Mesenchymal stem cell (in vitro differentiated cells and primary cell): ENCODE measurements around the gene ADRM1.

Source experiments
- DNase-seq: peaks from one replicate; pipeline ENCODE4 v3.0.0-alpha.2; 2013
- H2AFZ ChIP-seq: one replicate; pipeline ENCODE4 v1.6.1; 2013; ENCODE audit warnings: low read depth, mild to moderate bottlenecking, control low read depth, inconsistent platforms, low read length, moderate library complexity
- H2AK5ac ChIP-seq: 2 replicates; pipeline ENCODE4 v1.6.1; 2013; ENCODE audit warnings: low read length, moderate library complexity, mild to moderate bottlenecking, inconsistent platforms; ENCODE audit not compliant: severe bottlenecking
- H2BK120ac ChIP-seq: one replicate; pipeline ENCODE4 v1.6.1; 2013; ENCODE audit warnings: low read depth, mild to moderate bottlenecking, inconsistent platforms, low read length, moderate library complexity
- H2BK12ac ChIP-seq, 2 experiments: one replicate each; pipeline ENCODE4 v1.6.1; 2013; ENCODE audit warnings: inconsistent platforms in 2 of 2, low read length in 2 of 2, mild to moderate bottlenecking in 2 of 2, moderate library complexity in 2 of 2, control low read depth in 1 of 2
- H2BK15ac ChIP-seq: one replicate; pipeline ENCODE4 v1.6.1; 2013; ENCODE audit warnings: mild to moderate bottlenecking, low read depth, inconsistent platforms; ENCODE audit not compliant: poor library complexity, severe bottlenecking
- H2BK5ac ChIP-seq: 2 replicates; pipeline ENCODE4 v1.6.1; 2013; ENCODE audit warnings: low read depth, mild to moderate bottlenecking, low read length, control low read depth, inconsistent platforms; ENCODE audit not compliant: poor library complexity, severe bottlenecking
- H3K14ac ChIP-seq, 2 experiments: one replicate each; pipeline ENCODE4 v1.6.1; 2013; ENCODE audit warnings: inconsistent platforms in 2 of 2, low read length in 2 of 2, control low read depth in 1 of 2, mild to moderate bottlenecking in 1 of 2, moderate library complexity in 1 of 2
- H3K18ac ChIP-seq, 2 experiments: one replicate each; pipeline ENCODE4 v1.6.1; 2013; ENCODE audit warnings: inconsistent platforms in 2 of 2, low read length in 2 of 2, control low read depth in 1 of 2, low read depth in 1 of 2, mild to moderate bottlenecking in 1 of 2
- H3K23ac ChIP-seq, 2 experiments: one replicate each; pipeline ENCODE4 v1.6.1; 2013; ENCODE audit warnings: inconsistent platforms in 2 of 2, low read length in 2 of 2, mild to moderate bottlenecking in 2 of 2, moderate library complexity in 2 of 2, control low read depth in 1 of 2
- H3K27ac ChIP-seq: 2 replicates; pipeline ENCODE4 v1.5.1; 2013; ENCODE audit warnings: mild to moderate bottlenecking, moderate library complexity, low read length, control low read depth, inconsistent platforms; ENCODE audit not compliant: poor library complexity, severe bottlenecking
- H3K27me3 ChIP-seq, 2 experiments: 2 replicates each; pipeline versions ENCODE4 v1.6.1 to v1.7.0; 2013; ENCODE audit warnings: low read length in 2 of 2, mild to moderate bottlenecking in 2 of 2, moderate library complexity in 2 of 2, control low read depth in 1 of 2, inconsistent platforms in 1 of 2; ENCODE audit not compliant: control insufficient read depth in 1 of 2, insufficient read depth in 1 of 2
- H3K36me3 ChIP-seq, 2 experiments: 2 replicates each; pipeline versions ENCODE4 v1.6.1 to v1.7.0; 2013; ENCODE audit warnings: low read length in 2 of 2, control low read depth in 1 of 2, inconsistent platforms in 1 of 2, low read depth in 1 of 2, mild to moderate bottlenecking in 1 of 2; ENCODE audit not compliant: insufficient read depth in 2 of 2, control insufficient read depth in 1 of 2
- H3K4ac ChIP-seq, 2 experiments: one replicate each; pipeline ENCODE4 v1.6.1; 2013; ENCODE audit warnings: inconsistent platforms in 2 of 2, low read length in 2 of 2, mild to moderate bottlenecking in 2 of 2, moderate library complexity in 2 of 2, control low read depth in 1 of 2, low read depth in 1 of 2
- H3K4me1 ChIP-seq: 2 replicates; pipeline ENCODE4 v1.6.1; 2013; ENCODE audit warnings: low read depth, low read length, control low read depth; ENCODE audit not compliant: control insufficient read depth, insufficient read depth
- H3K4me2 ChIP-seq: 2 replicates; pipeline ENCODE4 v1.6.1; 2013; ENCODE audit warnings: low read length, mild to moderate bottlenecking, inconsistent platforms; ENCODE audit not compliant: poor library complexity, severe bottlenecking
- H3K4me3 ChIP-seq, 2 experiments: 2 replicates each; pipeline versions ENCODE4 v1.5.1 to v1.7.0; 2013; ENCODE audit warnings: low read length in 2 of 2, mild to moderate bottlenecking in 2 of 2, control low read depth in 1 of 2, low read depth in 1 of 2; ENCODE audit not compliant: insufficient read depth in 1 of 2
- H3K79me1 ChIP-seq: replicated peaks from 2 replicates; pipeline ENCODE4 v1.6.1; 2013; ENCODE audit warnings: mild to moderate bottlenecking, control low read depth, low read length, inconsistent platforms; ENCODE audit not compliant: poor library complexity, severe bottlenecking
- H3K9ac ChIP-seq: 2 replicates; pipeline ENCODE4 v1.7.0; 2013; ENCODE audit warnings: mild to moderate bottlenecking, low read length, moderate library complexity
- H3K9me3 ChIP-seq: 2 replicates; pipeline ENCODE4 v1.7.0; 2013; ENCODE audit warnings: mild to moderate bottlenecking, low read length; ENCODE audit not compliant: control insufficient read depth
- H4K8ac ChIP-seq: one replicate; pipeline ENCODE4 v1.6.1; 2013; ENCODE audit warnings: inconsistent platforms, mild to moderate bottlenecking, low read length, moderate library complexity
- H4K91ac ChIP-seq: one replicate; pipeline ENCODE4 v1.6.1; 2013; ENCODE audit warnings: mild to moderate bottlenecking, low read length, inconsistent platforms
- WGBS: methylation state at CpG from one replicate; pipeline ENCODE4 v1.1.7; 2013; ENCODE audit warnings: mixed read lengths; 5-methylcytosine and 5-hydroxymethylcytosine counted together

The ADRM1 gene

DNA sequence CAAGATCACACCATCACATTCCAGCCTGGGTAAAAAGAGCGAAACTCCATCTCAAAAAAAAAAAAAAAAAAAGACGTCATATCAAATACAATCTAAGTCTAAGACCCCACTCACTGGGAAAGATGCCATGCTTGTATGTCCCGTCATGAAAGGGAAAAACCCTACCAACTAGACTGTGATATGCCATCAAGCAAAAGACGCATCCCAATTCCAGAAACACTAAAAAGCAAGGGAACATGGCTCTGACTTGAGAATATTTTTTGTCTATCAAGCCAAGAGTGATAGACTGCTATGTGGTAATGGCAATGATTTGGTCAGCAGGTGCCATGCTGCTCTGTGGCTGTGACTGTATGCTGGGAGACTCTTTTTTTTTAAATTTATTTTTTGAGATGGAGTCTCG is 41.3 kb downstream of the ADRM1 start:
- Histone ChIP-seq H3K9ac (no peak overlapping the region), H2BK5ac (no peak overlapping the region), H3K36me3 (peaks cover 29 to 72% of the 10 kb centered on the region in 2 experiments), H3K4me3 (no peak overlapping the region), H2BK120ac (no peak overlapping the region), H3K4ac (no peak overlapping the region), H2AK5ac (no peak overlapping the region), H3K23ac (no peak overlapping the region), H4K8ac (no peak overlapping the region), H3K27ac (no peak overlapping the region), H3K4me1 (peaks cover 5% of the 10 kb centered on the region), H3K18ac (no peak overlapping the region), H3K9me3 (peaks cover 4% of the 10 kb centered on the region), H2BK12ac (peak overlapping the region; percentile 73 to 78), H3K14ac (no peak overlapping the region), H3K27me3 (no peaks in the 10 kb centered on the region), H2BK15ac (no peak overlapping the region), H3K79me1 (peaks cover 30% of the 10 kb centered on the region), H4K91ac (no peak overlapping the region), H3K4me2 (no peak overlapping the region), H2AFZ (no peak overlapping the region)
- 92% methylated on average over 4 of the region's 5 CpGs for WGBS
- DNase-seq = peak; percentile 13

DNA sequence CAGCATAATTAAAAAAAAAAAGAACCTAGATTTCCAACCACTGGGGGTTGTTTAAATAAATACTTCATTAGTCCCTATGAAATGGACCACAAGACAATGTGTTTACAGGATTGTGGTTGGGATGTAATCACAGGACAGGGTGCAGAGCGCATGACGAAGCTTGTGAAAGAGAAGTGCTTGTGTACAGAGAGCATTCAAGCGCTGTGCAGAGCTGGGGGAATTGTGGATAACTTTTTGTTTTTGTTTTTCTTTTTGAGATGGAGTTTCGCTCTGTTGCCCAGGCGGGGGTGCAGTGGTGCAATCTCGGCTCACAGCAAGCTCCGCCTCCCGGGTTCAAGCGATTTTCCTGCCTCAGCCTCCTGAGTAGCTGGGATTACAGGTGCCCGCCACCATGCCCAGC is 42.0 kb downstream of the ADRM1 start:
- Histone ChIP-seq H3K9ac (no peak overlapping the region), H3K23ac (no peak overlapping the region), H3K4me2 (no peak overlapping the region), H4K8ac (no peak overlapping the region), H4K91ac (no peak overlapping the region), H3K18ac (no peak overlapping the region), H3K4me1 (peaks cover 6% of the 10 kb centered on the region), H2AK5ac (no peak overlapping the region), H3K27me3 (no peaks in the 10 kb centered on the region), H3K4me3 (no peak overlapping the region), H2BK12ac (no peak overlapping the region), H3K79me1 (peaks cover 30% of the 10 kb centered on the region), H2BK15ac (no peak overlapping the region), H2BK5ac (no peak overlapping the region), H3K14ac (no peak overlapping the region), H2AFZ (no peak overlapping the region), H3K27ac (no peak overlapping the region), H3K36me3 (peaks cover 25 to 71% of the 10 kb centered on the region in 2 experiments), H3K4ac (no peak overlapping the region), H3K9me3 (peaks cover 7% of the 10 kb centered on the region), H2BK120ac (no peak overlapping the region)
- 57% methylated on average over 10 of the region's 10 CpGs for WGBS
- peak; percentile 98 for DNase-seq

DNA sequence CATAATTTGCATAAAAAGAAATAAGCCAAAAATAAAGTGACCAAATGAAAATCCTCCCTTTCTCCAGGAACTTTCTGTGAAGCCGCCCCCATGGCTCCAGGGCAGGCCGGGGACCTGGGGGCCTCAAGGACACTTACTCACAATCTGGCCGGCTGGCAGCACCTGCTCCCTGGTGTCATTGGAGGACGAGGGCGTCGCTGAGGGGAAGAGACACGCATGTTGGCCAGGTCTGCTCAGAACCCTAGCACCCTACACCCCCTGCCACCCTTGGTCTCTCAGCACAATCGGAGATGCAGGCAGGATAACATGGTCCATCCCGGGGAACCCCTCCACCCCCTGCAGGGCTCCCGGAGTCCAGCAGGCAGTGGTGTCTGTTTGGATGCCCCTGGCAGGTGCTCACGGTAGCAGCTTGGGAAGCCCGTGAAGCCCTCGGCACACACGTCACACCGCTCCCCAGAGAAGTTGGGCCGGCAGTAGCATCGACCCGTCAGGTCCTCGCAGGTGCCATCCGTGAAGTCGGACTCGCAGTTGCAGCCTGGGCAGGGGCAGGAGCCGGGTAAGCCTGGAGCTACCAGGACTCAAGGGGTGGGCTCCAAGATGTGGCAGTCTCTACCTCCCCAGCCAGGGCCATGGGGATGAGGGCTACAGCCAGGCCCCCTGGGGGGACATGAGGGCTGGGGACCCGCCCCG is 43.0 kb downstream of the ADRM1 start:
- no peak overlapping the region for H2AFZ ChIP-seq
- no peak overlapping the region for H3K23ac ChIP-seq
- H4K91ac ChIP-seq = no peak overlapping the region
- no peak overlapping the region for H3K4ac ChIP-seq
- peaks cover 16% of the 10 kb centered on the region for H3K4me1 ChIP-seq
- H2BK120ac ChIP-seq = no peak overlapping the region
- H3K27me3 ChIP-seq = no peaks in the 10 kb centered on the region
- no peak overlapping the region for H3K4me2 ChIP-seq
- peaks cover 7% of the 10 kb centered on the region for H3K9me3 ChIP-seq
- H3K9ac ChIP-seq = no peak overlapping the region
- peak overlapping the region; percentile 16 to 51 for H2BK12ac ChIP-seq
- no peak overlapping the region for H3K27ac ChIP-seq
- H3K14ac ChIP-seq = no peak overlapping the region
- H3K79me1 ChIP-seq = peaks cover 28% of the 10 kb centered on the region
- H3K4me3 ChIP-seq = no peak overlapping the region
- WGBS = 92% methylated on average over 25 of the region's 25 CpGs
- H2BK15ac ChIP-seq = no peak overlapping the region
- H3K36me3 ChIP-seq = peaks cover 31 to 71% of the 10 kb centered on the region in 2 experiments
- H3K18ac ChIP-seq = no peak overlapping the region
- no peak overlapping the region for H2AK5ac ChIP-seq
- peak; percentile 25 for DNase-seq
- H4K8ac ChIP-seq = no peak overlapping the region
- no peak overlapping the region for H2BK5ac ChIP-seq

DNA sequence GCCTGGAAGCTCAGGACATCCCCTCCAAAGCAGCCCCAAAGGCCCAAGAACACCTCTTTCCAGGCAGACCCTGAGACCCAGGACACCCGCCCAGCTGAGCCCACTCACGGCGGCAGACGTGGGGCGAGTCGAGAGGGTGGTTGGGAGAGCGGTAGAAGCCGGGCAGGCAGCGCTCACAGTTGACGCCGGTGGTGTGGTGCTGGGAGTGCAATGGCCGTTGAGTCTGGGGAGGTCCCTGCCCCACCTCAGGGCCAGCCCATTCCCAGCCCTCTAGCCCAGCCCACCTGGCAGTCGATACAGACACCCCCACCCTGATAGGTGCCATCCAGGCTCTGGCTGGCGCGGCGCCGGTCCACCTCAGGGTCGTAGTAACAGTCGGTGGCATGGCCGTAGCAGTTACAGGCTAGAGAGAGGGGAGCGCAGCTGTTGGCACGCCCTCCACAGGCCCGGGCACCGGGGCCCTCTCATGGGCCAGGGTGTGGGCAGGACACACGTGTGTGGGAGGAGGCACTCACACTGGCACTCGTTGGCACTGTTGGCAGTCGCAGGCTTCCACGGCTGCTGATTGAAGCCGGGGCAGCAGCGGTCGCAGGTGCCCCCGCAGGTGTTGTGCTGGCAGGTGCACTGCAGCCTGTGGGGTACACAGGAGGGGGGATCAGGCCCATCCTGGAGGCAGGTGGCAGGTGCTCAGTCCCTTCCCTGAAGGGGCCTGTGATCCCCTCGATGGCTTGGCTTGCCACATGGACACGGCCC is 43.8 kb downstream of the ADRM1 start:
- Histone ChIP-seq H3K4me3 (no peak overlapping the region), H2AK5ac (no peak overlapping the region), H3K4ac (no peak overlapping the region), H3K4me1 (peaks cover 19% of the 10 kb centered on the region), H4K91ac (peak overlapping the region; percentile 23), H3K27ac (no peak overlapping the region), H3K4me2 (no peak overlapping the region), H3K27me3 (no peaks in the 10 kb centered on the region), H4K8ac (no peak overlapping the region), H3K9ac (no peak overlapping the region), H3K18ac (no peak overlapping the region), H2AFZ (no peak overlapping the region), H3K36me3 (peaks cover 27 to 73% of the 10 kb centered on the region in 2 experiments), H3K14ac (no peak overlapping the region), H2BK5ac (no peak overlapping the region), H3K79me1 (peaks cover 30% of the 10 kb centered on the region), H2BK15ac (no peak overlapping the region), H2BK12ac (no peak overlapping the region), H3K9me3 (peaks cover 3% of the 10 kb centered on the region), H3K23ac (no peak overlapping the region), H2BK120ac (no peak overlapping the region)
- WGBS = 96% methylated on average over 28 of the region's 34 CpGs
- no peak for DNase-seq
